Measurements from ENCODE around the gene RIC3. TPM values are rescaled to one million over a fixed set of nuclear protein-coding genes. Genes with fewer than 3 reads are reported as not detected.

RIC3 gene
- total and polyA plus RNA-seq, 2 of the 8 experiments (the other 6 are each of a cell fraction or from before 2014, with no cell fraction given): 6.4 to 15.5 TPM

- TF ChIP-seq SP2 (IDR thresholded peaks at IDR 0.05; ENCODE audit: low read length): no peak
Measured at GRCh38 chr11:8201644-8202365, 33.0 kb upstream of the RIC3 start (continued).
